ENCODE results near the gene ZNF358.

DNA sequence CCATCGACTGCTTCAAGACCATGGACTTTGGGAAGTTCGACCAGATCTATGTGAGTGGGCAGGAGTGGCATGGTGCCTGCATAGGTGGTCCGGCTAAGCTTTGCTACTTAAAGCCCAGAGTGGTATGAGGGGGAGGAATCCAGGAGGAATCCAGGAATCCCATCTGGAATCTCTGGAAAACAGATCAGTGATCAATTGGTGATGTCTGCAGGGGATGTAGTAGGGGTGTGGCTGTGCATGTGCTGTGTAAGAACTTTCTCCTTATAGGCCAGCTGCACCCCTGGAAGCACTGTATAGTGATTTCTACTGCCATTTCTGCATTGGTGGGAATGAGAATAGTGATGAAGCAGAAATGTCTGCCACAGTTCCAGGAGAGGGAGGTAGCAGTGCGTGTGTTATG, 43.2 kb downstream of the ZNF358 start:
- TF ChIP-seq POLR2A (IDR thresholded peaks at IDR 0.05), result no peak
- TF ChIP-seq, protein P1, sequence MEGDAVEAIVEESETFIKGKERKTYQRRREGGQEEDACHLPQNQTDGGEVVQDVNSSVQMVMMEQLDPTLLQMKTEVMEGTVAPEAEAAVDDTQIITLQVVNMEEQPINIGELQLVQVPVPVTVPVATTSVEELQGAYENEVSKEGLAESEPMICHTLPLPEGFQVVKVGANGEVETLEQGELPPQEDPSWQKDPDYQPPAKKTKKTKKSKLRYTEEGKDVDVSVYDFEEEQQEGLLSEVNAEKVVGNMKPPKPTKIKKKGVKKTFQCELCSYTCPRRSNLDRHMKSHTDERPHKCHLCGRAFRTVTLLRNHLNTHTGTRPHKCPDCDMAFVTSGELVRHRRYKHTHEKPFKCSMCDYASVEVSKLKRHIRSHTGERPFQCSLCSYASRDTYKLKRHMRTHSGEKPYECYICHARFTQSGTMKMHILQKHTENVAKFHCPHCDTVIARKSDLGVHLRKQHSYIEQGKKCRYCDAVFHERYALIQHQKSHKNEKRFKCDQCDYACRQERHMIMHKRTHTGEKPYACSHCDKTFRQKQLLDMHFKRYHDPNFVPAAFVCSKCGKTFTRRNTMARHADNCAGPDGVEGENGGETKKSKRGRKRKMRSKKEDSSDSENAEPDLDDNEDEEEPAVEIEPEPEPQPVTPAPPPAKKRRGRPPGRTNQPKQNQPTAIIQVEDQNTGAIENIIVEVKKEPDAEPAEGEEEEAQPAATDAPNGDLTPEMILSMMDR (IDR thresholded peaks at IDR 0.05), result no peak
- TF ChIP-seq EP300 (IDR thresholded peaks at IDR 0.05), result no peak
- no peak for TF ChIP-seq POLR2AphosphoS5 (IDR thresholded peaks at IDR 0.05)

Measured in upper lobe of left lung (tissue), 4 donors.